GM21447 (cell line): Measurements from ENCODE around the gene PURA.

Experiments
- ATAC-seq: cut with Tn5 transposase; IDR thresholded peaks from one replicate; pipeline ENCODE4 v1.9.1; 2021; ENCODE audit not compliant: unreplicated experiment

Gene PURA

GRCh38 chr5:140157032-140157781 lies 43.3 kb downstream of the PURA start:
- peak; percentile 99 for ATAC-seq

DNA sequence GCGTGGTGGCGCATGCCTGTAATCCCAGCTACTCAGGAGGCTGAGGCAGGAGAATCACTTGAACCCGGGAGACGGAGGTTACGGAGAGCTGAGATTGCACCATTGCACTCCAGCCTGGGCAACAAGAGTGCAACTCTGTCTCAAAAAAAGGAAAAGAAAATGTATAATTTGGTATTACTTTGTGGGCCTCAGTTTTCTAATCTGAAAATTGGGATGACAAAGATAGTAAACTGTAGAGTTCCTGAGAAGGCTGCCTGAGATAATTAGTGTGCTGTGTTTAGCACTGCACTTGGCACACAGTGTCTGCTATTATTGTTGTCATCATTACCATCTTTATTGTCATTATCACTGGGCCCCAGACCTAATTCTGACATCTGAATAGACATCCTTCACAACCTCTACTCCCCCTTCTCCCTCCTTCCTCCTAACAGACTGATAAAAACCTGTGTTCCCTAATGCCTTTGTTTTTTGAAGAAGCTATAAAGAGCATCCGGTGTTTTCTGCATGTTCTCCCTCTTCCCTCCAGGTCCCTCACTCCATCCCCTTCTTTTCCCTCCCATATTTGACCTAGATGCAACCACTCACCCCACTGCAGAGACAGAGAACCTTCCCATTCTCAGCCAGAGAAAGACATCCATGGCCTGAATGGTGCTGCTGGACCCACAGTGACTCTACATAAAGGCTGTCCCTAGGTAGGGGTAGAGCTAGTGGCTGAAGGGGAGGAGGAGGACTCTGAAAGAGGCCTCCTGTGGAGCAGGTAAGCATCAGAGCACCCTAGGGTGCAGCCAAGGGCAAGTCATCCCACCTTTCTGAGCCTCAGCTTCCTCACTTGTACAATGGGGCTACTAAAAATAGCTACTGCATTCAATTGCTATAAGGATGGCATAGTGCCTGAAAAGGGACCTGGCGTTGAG lies 45.4 kb downstream of the PURA start:
- ATAC-seq, result no peak

DNA sequence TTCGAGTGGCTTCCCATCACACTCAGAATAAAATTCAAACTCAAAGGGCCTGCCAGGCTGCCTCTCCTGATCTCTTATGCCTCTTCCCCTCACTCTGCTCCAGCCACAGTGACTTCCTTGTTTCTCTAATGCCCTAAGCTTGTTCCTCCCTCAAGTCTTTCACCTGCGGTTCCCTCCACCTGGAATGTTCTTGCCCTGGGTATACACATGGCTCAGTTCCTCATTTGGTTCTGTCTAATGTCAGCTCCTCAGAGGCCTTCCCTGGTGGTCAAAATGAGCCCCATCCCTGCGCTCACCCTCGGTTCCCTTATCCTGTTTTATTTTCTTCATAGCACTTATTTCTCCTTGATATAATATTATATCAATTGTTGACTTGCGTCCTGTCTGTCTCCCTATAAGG lies 48.4 kb downstream of the PURA start:
- ATAC-seq, result no peak

DNA sequence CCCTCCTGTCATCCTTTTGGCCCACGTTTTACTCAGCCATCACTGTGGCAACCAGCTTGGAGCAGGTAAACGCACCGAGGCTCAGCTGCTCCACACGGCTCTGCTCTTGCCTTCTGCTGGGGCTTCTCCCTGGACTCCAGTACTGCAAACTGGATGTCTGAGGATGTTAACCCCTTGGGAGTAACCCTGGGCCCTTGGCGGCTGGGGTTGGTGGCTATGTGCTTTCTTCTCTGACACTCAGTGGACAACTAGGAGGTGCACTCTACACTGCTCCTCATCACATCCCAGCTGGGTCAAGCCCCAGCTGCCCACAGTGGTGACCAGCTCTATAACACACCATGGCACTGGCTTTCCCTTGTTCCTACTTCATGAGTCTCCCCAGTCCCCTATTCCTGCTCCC lies 48.9 kb downstream of the PURA start:
- no peak for ATAC-seq

- no peak for ATAC-seq
These were observed 51.4 kb downstream of the PURA start for GRCh38 chr5:140165101-140165922.

DNA sequence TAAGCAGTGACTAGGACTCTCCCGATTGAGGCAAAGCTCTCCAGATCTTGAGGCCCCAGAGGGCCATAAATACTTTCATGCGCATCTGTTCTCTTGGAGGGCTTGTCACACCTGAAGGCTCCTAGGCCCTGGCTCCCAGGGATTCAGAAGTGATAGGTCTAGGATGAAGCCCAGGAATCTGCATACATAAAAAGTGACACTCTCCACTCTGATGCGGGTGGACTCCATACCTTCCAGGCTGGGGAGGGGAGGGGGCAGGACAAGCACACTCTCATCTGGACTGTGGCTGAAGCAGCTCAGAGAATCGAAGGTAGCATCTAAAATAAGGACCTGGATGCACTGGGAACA lies 52.0 kb downstream of the PURA start:
- ATAC-seq, result no peak

- no peak for ATAC-seq
These were observed 53.0 kb downstream of the PURA start for GRCh38 chr5:140166911-140167310.

GRCh38 chr5:140168371-140168770 lies 54.5 kb downstream of the PURA start:
- ATAC-seq, result no peak

DNA sequence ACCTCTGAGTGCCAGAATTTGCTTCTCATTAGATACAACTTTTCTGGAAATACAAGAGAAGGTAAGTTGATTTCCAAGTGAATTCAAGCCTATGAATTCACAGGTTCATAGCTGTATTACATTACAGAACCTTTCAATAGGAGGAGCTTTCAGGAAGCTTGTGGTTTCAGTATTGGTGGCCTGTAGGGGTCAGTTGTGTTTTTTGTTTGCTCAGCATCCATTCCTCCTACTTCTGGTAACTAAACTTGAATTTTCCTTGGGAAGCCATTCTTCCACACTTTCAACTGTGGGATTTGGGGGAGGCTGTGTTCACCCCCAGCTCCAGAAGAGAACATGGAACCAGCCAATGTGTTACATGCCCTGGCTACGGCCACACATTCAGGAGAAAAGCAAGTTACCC lies 55.5 kb downstream of the PURA start:
- ATAC-seq, result no peak

DNA sequence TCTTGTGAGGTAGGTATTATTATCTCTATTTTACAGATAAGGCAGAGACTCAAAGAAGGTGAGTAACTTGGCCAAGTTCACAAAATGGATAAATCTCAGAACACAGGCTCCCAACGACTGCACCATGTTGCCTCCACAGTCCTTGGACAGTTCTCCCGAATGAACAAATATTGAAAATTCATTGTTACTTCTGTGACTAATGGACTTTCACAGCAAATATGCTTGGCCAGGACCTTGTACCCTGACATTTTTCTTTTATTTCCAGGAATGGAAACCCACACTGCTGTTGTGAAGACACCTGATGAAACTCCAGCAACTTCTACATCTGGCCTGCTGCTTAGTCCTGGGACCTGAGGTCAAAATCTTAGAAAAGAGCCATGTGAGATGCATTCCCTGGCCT lies 58.6 kb downstream of the PURA start:
- ATAC-seq, result no peak

DNA sequence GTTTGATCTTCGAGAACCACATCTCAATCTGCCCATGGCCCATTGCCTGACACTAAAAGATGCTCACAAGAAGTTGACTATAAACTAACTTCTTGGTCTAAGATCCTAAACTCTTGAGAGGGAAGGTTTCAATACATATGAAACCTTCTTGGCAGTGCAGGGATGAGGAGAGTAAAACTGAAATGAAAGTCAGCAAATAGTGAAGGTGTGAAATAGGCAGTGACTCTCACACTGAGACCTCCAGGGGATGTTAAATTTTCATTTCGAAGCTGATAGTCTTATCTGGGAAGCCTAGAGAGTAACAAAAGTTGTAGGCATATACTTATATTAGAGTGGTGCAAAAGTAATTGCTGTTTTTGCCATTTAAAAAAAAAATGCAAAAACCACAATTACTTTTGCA lies 60.1 kb downstream of the PURA start:
- no peak for ATAC-seq

DNA sequence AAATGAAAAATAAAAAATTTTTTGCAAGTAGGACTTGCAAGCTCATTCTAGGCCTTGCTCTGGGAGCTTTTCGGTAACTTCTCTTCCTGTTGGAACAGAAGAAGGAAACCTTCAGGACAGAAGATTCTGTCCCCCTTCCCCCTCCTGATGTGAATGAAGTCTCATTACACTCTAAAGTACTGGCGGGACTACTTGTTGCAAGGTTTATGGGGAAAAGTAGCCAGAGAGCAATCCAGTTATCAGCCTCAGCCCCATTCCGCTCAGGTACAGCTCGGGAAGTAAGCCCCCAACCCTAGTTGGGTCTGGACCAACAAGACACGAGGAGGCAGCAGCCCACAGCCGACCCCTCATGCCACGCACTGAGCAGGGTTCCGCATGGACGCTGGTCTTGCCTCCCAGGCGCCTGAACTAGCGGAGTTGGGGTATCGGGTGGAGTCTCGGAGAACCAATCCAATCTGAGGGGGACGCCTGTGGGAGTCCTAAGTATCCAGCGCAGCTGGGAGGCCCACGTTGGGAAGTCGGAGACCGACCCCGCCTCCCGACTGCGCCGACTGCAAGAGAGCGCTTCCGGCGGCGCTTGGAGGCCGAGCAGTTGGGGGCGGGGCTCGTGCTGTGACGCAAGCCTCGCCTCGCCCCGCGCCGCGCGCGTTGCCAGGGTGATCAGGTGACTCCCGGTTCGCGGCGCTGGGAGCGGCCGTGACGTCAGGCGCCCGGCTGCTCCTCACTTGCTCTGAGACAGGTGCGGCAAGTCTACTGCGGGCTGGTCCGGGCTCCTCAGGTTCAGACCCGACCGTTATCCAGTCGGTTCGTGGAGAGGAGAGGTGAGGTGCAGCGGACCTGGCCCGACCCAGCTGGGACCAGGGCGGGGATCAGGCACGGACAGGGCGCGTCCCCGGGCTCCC lies 60.8 kb downstream of the PURA start, which contains the start of gene CYSTM1:
Gene CYSTM1 (plus strand): TSS at position 724 of the 902 bp plus-strand sequence. CDS start 19,278 bp downstream, outside the sequence.
- ATAC-seq, result peak; percentile 83
